Activated T-helper 2 cell treated with anti-CD3 and anti-CD28 coated beads, Interferon-gamma antibody, Interleukin-2, Interleukin-4, amounts not matched to agents 10 μg/mL and 5 μg/mL and 100 μg/mL, durations not matched to agents 14 hours and 24 hours and 36 hours (primary cell): Measurements from ENCODE around the gene TPCN1. TPM values are rescaled to one million over a fixed set of nuclear protein-coding genes. Genes with fewer than 3 reads are reported as not detected.

Source experiments
- DNase-seq: peaks from one replicate; pipeline ENCODE4 v3.0.0; 2021; ENCODE audit warnings: low spot score
- H3K27ac Mint-ChIP-seq: one replicate; pipeline ENCODE4 v1.8.0; 2021; ENCODE audit warnings: mixed read lengths
- H3K27me3 Mint-ChIP-seq: one replicate; pipeline ENCODE4 v1.8.0; 2021; ENCODE audit warnings: low read depth, mixed read lengths
- H3K36me3 Mint-ChIP-seq: one replicate; pipeline ENCODE4 v1.8.0; 2021; ENCODE audit warnings: low read depth, mixed read lengths
- H3K4me1 Mint-ChIP-seq: one replicate; pipeline ENCODE4 v1.8.0; 2021; ENCODE audit warnings: low read depth, mixed read lengths
- H3K4me3 Mint-ChIP-seq: one replicate; pipeline ENCODE4 v1.8.0; 2021; ENCODE audit warnings: low read depth, mild to moderate bottlenecking, moderate library complexity, mixed read lengths
- H3K9me3 Mint-ChIP-seq: one replicate; pipeline ENCODE4 v1.8.0; 2021; ENCODE audit warnings: mixed read lengths
- intact Hi-C: fragments of 100-400 bp; cut with micrococcal nuclease; formaldehyde crosslinking; loops from one replicate; pipeline ENCODE4 v1.15.1; 2023
- total RNA-seq: library from RNA; stranded (reverse); gene quantifications from 2 replicates; pipeline ENCODE4 v1.2.3, GENCODE V29; 2022

The TPCN1 gene
- total RNA-seq, 1 donor from 2014 or later, result 47.5 TPM

- Mint-ChIP-seq H3K27ac (no peak overlapping the region), H3K36me3 (peaks cover 41% of the 10 kb centered on the region), H3K9me3 (no peaks in the 10 kb centered on the region), H3K4me1 (peaks cover 16% of the 10 kb centered on the region), H3K27me3 (no peaks in the 10 kb centered on the region), H3K4me3 (no peak overlapping the region)
- intact Hi-C loops, result no loop called here
- DNase-seq, result no peak
Measured at GRCh38 chr12:113329022-113329790, 107.9 kb downstream of the TPCN1 start.

- Mint-ChIP-seq H3K9me3 (no peaks in the 10 kb centered on the region), H3K27ac (no peak overlapping the region), H3K4me1 (peaks cover 19% of the 10 kb centered on the region), H3K4me3 (no peak overlapping the region), H3K36me3 (peaks cover 41% of the 10 kb centered on the region), H3K27me3 (no peaks in the 10 kb centered on the region)
- intact Hi-C loops, result loop anchor here (10.0 kb wide), 1 partner anchor 635 kb away; the partner anchor contains the start of gene RBM19
- no peak for DNase-seq
Measured at GRCh38 chr12:113329791-113330417, 108.6 kb downstream of the TPCN1 start.

- Mint-ChIP-seq H3K27me3 (no peaks in the 10 kb centered on the region), H3K4me1 (peaks cover 21% of the 10 kb centered on the region), H3K36me3 (peaks cover 41% of the 10 kb centered on the region), H3K27ac (no peak overlapping the region), H3K4me3 (no peak overlapping the region), H3K9me3 (no peaks in the 10 kb centered on the region)
- intact Hi-C loops, result loop anchor here (10.0 kb wide), 1 partner anchor 634 kb away; the partner anchor contains the start of gene RBM19
- DNase-seq, result no peak
Measured at GRCh38 chr12:113330505-113330904, 109.2 kb downstream of the TPCN1 start.

GRCh38 chr12:113332688-113333417, 111.6 kb downstream of the TPCN1 start:
- intact Hi-C loops, result loop anchor here (10.0 kb wide), 1 partner anchor 632 kb away; the partner anchor contains the start of gene RBM19
- Mint-ChIP-seq H3K27ac (no peak overlapping the region), H3K9me3 (no peaks in the 10 kb centered on the region), H3K4me1 (peaks cover 21% of the 10 kb centered on the region), H3K36me3 (peaks cover 36% of the 10 kb centered on the region), H3K27me3 (peaks cover 2% of the 10 kb centered on the region), H3K4me3 (peak overlapping the region; percentile 8)
- DNase-seq, result no peak

GRCh38 chr12:113333418-113333750, 112.1 kb downstream of the TPCN1 start:
- Mint-ChIP-seq H3K9me3 (no peaks in the 10 kb centered on the region), H3K4me1 (peaks cover 19% of the 10 kb centered on the region), H3K27ac (no peak overlapping the region), H3K36me3 (peaks cover 34% of the 10 kb centered on the region), H3K27me3 (peaks cover 2% of the 10 kb centered on the region), H3K4me3 (peak overlapping the region; percentile 88)
- intact Hi-C loops, result loop anchor here (10.0 kb wide), 1 partner anchor 631 kb away; the partner anchor contains the start of gene RBM19
- DNase-seq, result no peak

GRCh38 chr12:113333877-113334785, 112.9 kb downstream of the TPCN1 start:
- peak overlapping the region; percentile 88 for H3K4me3 Mint-ChIP-seq
- DNase-seq, result no peak
- peaks cover 28% of the 10 kb centered on the region for H3K36me3 Mint-ChIP-seq
- H3K27me3 Mint-ChIP-seq, result peaks cover 2% of the 10 kb centered on the region
- H3K4me1 Mint-ChIP-seq, result peaks cover 18% of the 10 kb centered on the region
- H3K27ac Mint-ChIP-seq, result peak overlapping the region; percentile 4
- H3K9me3 Mint-ChIP-seq, result no peaks in the 10 kb centered on the region
- intact Hi-C loops, result loop anchor here (2.0 to 10.0 kb wide), 2 partner anchors 113 to 631 kb away; partner anchors contain the start of genes RBM19 and TPCN1

GRCh38 chr12:113334786-113335539, 113.7 kb downstream of the TPCN1 start, which contains the start of gene SLC8B1:
Gene SLC8B1, minus strand, starts transcription at chr12:113335109. Its CDS starts 2,231 bp downstream, at chr12:113332878.
- intact Hi-C loops, result loop anchor here (1.0 to 10.0 kb wide), 3 partner anchors 23 to 630 kb away; partner anchors contain the start of genes PLBD2, RBM19 and TPCN1
- H3K27ac Mint-ChIP-seq, result peak within 1 kb of the TSS; percentile 4
- peak; percentile 77 for DNase-seq
- peaks cover 22% of the 10 kb centered on the region for H3K36me3 Mint-ChIP-seq
- H3K9me3 Mint-ChIP-seq, result no peaks in the 10 kb centered on the region
- H3K27me3 Mint-ChIP-seq, result peaks cover 2% of the 10 kb centered on the region
- peak within 1 kb of the TSS; percentile 88 for H3K4me3 Mint-ChIP-seq
- peaks cover 15% of the 10 kb centered on the region for H3K4me1 Mint-ChIP-seq

- intact Hi-C loops, result loop anchor here (10.0 kb wide), 1 partner anchor 625 kb away; the partner anchor contains the start of gene RBM19
- Mint-ChIP-seq H3K27ac (no peak overlapping the region), H3K9me3 (no peaks in the 10 kb centered on the region), H3K27me3 (peaks cover 12% of the 10 kb centered on the region), H3K4me1 (peaks cover 2% of the 10 kb centered on the region), H3K36me3 (no peaks in the 10 kb centered on the region), H3K4me3 (no peak overlapping the region)
- no peak for DNase-seq
Measured at GRCh38 chr12:113339540-113339939, 118.3 kb downstream of the TPCN1 start.

- Mint-ChIP-seq H3K4me1 (peaks cover 2% of the 10 kb centered on the region), H3K4me3 (no peak overlapping the region), H3K27me3 (peaks cover 12% of the 10 kb centered on the region), H3K9me3 (no peaks in the 10 kb centered on the region), H3K27ac (no peak overlapping the region), H3K36me3 (no peaks in the 10 kb centered on the region)
- intact Hi-C loops, result no loop called here
- no peak for DNase-seq
Measured at GRCh38 chr12:113340061-113340460, 118.8 kb downstream of the TPCN1 start.

- no peak overlapping the region for H3K4me3 Mint-ChIP-seq
- no peaks in the 10 kb centered on the region for H3K9me3 Mint-ChIP-seq
- intact Hi-C loops, result no loop called here
- H3K36me3 Mint-ChIP-seq, result no peaks in the 10 kb centered on the region
- no peak for DNase-seq
- no peaks in the 10 kb centered on the region for H3K4me1 Mint-ChIP-seq
- H3K27me3 Mint-ChIP-seq, result peaks cover 12% of the 10 kb centered on the region
- H3K27ac Mint-ChIP-seq, result no peak overlapping the region
Measured at GRCh38 chr12:113341535-113341934, 120.3 kb downstream of the TPCN1 start.

GRCh38 chr12:113345318-113345717, 124.1 kb downstream of the TPCN1 start:
- Mint-ChIP-seq H3K4me1 (no peaks in the 10 kb centered on the region), H3K36me3 (no peaks in the 10 kb centered on the region)

More at GRCh38 chr12:113345318-113345717, 124.1 kb downstream of the TPCN1 start:
- intact Hi-C loops, result no loop called here
- DNase-seq, result no peak
- Mint-ChIP-seq H3K27me3 (peaks cover 11% of the 10 kb centered on the region), H3K27ac (no peak overlapping the region), H3K9me3 (no peaks in the 10 kb centered on the region), H3K4me3 (no peak overlapping the region)
